ENCODE measurements around the gene HNRNPL.
"Not testable (repeated sequence)": the region's sequence is repeated elsewhere in the genome, so short reads cannot be mapped to it uniquely, and the experiment has no call there.

HNRNPL gene

GRCh38 chr19:38849860-38850435, at the start of gene HNRNPL:
HNRNPL (minus strand) TSS chr19:38849986; CDS start chr19:38849966, 20 bp downstream.
- DNase-seq = peak; percentile 99

DNA sequence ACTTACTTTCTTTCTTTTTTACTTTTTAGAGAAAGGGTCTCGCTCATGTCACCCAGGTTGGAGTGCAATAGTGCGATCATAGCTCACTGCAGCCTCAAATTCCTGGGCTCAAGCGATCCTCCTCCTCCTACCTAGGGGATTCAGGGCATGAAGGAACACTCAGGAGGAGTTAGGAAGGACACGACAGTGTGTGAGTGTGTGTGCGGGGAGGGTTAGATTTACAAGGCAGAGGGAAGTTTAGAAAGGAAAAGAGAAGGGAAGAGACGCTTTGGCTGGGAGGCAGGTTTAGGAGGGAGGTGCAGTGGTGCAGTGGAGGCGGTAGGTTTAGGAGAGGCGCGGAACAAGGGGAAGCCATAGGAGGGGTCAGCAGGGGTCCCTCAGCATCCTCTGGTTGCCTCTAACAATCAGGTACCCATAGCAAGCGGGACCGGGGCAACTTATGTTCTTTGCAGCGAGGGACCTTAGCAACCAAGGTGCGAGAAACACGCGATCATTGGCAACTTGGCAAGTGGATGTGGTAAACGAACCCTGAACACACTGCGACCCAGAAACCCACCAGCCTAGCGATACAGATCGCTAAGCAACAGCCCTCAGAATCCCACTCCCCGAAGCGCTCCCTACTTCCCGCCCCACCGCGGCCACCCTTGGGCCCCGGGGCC, 49.1 kb upstream of the HNRNPL start:
- no peak for DNase-seq

- no peak for DNase-seq
Observed at GRCh38 chr19:38894968-38895367, 45.2 kb upstream of the HNRNPL start.

DNA sequence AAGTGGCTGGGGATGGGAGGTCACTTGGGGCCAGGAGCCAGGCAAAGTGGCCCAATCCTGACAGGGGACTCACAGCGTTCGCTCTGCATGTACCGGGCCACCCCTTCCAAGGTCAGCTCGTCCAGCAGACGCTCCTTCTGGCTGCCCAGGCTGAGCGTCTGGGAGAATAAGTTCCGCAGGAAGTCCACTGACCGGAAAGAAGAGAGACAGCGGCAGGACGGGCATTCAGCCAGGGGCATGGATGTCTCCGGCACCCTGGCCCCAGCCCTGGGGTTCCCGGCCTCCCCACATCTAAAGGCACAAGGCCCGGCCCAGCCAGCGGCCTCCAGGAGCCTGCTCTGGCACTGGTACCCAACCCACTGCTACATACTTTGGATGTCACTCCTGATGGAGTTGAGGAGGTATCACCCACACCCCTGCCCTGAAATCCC, 43.6 kb upstream of the HNRNPL start:
- DNase-seq = no peak

DNA sequence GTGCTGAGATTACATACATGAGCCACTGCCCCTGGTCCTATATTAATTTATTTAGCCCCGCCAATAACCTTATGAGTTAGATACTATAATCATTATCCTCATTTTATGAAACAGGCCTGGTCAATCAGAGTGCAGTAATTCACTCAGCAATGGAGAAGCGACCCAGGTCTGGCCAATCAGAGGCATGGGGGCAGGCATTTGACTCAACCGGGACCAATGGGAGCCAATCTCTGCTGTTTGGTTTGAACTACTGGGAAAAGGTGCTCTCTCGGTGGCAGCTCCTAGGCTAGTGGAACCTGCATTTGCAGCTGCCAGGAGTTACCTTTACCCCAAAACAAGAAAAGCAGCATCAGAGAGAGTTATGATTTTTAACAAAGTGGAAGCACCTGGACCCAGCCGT, 43.1 kb upstream of the HNRNPL start:
- DNase-seq = peak; percentile 28

DNA sequence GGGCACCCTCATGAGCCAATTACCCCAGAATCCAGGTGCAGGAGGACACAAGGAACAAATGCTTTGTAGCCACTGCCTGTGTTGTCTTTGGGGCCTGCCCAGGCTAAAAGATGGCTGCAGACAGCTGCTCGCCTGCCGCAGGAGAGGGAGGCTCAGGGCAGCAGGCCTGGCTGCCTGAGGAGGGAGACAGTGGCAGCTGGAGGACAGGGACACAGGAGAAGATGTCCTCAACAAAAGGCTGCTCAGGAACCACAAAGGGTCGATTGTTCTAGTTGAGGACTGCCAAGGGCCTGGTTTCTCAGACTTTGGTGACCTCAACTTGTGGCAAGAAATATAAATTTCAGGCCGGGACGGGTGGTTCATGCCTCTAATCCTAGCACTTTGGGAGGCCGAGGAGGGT, 42.0 kb upstream of the HNRNPL start:
- DNase-seq = no peak

GRCh38 chr19:38890686-38891085, 40.9 kb upstream of the HNRNPL start:
- DNase-seq = no peak

- no peak for DNase-seq
Observed at GRCh38 chr19:38889803-38890202, 40.0 kb upstream of the HNRNPL start.

- DNase-seq = no peak
Observed at GRCh38 chr19:38888876-38889275, 39.1 kb upstream of the HNRNPL start.

- not testable (repeated sequence) for DNase-seq
Observed at GRCh38 chr19:38884691-38885090, 34.9 kb upstream of the HNRNPL start.

DNA sequence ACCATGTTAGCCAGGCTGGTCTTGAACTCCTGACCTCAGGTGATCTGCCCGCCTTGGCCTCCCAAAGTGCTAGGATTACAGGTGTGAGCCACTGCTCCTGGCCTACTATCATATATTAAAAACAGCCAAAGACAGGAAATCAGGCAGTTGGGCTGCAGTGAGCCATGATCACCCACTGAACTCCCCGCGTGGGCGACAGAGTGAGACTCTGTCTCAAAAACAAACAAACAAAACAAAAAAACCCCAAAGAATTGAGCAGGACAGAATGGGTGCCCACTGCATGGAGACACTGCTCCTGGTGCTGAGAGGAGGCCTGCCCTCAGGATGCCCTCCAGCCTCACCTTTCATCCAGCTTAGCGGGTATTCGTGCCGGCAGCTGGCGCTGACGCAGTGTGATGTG, 33.5 kb upstream of the HNRNPL start:
- DNase-seq = no peak

DNA sequence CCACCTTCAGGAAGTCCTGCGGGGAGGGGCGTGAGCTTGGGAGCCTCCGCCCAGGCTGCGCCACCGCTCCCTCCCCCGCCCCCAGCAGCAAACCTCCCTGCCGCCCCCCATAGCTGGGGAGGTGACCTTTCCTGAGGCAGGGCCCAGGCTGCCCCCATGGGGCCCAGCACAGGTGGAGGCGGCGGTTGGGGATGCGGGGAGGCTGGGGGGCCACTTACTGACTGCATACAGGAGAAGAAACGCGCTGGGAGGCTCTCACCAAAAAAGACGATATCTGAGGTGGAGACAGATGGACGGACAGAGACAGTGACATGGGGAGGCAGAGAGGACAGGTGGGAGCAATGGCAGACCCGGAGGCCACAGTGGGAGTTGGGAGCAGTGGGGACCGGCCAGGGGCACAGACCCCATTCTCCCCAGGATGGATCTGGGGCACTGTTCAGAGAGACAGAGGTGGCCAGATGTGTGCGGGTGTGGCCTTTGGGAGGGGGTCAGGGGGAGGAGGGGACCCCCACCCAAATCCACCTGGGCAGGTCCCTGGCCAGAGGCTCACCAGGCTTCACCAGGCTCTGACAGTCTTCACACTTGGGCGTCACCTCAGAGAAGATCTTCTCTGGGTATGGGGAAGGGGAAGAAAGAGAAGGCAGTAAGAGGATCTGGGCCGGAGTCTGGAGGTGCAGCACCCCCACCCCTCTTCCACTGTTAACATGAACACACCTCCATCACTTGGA, 31.3 kb upstream of the HNRNPL start:
- DNase-seq = no peak

GRCh38 chr19:38880076-38880881, 30.5 kb upstream of the HNRNPL start:
- DNase-seq = no peak

- DNase-seq = no peak
Observed at GRCh38 chr19:38879400-38879751, 29.6 kb upstream of the HNRNPL start.

DNA sequence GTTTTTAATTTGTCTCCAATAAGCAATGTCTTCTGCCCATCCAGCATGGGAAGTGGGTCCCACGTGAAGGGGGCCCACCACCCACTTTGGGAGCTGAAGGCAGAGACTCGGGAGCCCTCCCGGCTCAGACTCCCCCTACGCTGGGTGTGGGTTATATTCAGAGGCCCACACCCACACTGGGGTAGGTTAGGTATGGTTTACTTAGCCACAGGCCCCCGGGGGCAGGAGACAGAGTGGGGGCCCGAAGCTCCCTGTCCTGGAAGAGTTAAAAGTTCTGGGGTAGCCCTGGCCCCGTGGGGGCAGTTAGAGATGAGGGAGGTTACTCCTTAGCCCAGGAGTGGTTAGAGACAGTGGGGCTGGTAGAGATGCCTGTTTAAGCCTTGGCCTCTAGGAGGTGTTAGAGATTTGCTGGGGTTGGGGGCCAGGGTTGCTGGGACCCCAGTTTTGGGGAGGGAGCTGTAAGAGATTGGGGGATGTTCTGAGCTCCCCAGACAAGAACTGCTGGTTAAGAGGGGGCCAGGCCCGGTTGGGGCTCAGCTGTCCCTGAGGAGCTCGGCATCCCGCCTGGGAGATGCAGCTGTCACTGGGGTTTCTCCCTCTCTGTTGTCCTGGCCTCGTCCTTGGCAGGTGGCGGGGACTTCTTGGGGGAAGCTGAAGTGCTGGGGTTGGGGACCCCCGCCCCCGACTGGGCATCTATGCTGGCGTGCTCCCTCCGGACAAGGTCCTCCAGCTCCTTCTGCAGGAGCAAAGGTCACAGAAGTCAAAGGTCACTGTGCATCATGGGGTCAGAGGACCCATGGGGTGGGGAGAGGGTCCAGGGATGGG, 29.0 kb upstream of the HNRNPL start:
- DNase-seq = no peak

GRCh38 chr19:38877781-38878574, 28.2 kb upstream of the HNRNPL start, which contains the start of gene RINL:
RINL (minus strand) TSS chr19:38878275; CDS start chr19:38876742, 1,533 bp downstream.
- DNase-seq = peak; percentile 62

DNA sequence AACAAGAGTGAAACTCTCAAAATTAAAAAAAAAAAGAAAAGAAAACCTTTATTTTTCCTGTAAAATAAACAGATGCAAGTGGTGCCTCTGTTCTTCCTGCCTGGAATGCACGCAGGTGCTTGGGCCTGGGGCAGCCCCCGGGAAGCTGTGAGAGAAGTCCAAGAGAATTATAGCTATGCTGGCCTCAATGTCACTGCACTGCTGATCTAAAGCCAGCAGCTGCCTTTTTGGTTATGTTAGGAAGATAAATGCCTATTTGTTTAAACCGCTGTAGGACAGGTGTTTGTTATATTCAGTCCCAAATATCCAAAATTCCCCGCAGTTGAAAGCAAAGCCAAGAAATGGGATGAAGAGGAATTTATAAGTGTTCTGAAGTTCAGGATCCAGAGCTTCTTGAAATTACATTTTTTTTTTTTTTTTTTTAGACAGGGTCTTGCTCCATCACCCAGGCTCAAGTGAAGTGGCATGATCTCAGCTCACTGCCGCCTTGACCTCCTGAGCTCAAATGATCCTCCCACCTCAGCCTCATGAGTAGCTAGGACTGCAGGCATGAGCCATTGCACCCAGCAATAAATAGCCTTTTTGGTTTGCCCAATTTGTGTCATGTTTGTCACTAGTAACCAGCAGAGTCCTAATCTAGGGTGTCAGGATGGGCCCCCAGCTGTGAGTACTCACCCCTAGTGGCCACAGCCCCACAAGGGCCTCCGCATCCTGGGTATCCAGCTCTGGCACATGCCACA, 26.0 kb upstream of the HNRNPL start:
- no peak for DNase-seq

- not testable (repeated sequence) for DNase-seq
Observed at GRCh38 chr19:38873400-38873799, 23.6 kb upstream of the HNRNPL start.

- no peak for DNase-seq
Observed at GRCh38 chr19:38870612-38871011, 20.8 kb upstream of the HNRNPL start.

GRCh38 chr19:38869836-38870607, 20.2 kb upstream of the HNRNPL start:
- DNase-seq = peak; percentile 81

Measured in NCI-H2029 treated with DMSO at 0.1 percent for 48 hours (cell line).